NCI-H345 treated with DMSO at 0.1 percent for 48 hours (cell line): ENCODE measurements around the gene AATK.

Experiments
- DNase-seq: peaks from one replicate; lab custom pipeline; 2025; ENCODE audit not compliant: unreplicated experiment; lab: John Stamatoyannopoulos, UW

Gene AATK

DNA sequence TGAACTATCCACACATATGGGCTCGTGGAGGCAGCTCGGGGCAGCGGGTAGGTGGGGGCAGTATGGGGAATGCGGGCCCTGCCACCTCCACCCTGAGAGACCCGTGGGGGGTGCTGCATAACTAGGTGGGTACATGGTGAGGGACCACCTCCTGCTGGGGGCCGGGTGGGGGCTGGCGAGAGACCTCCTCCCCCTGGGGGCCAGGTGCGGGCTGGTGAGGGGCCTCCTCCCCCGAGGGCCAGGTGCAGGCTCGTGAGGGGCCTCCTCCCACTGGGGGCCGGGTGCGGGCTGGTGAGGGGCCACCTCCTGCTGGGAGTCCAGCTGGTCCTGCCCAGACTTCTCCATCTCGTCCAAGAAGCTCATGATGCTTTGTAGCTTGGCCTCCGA lies 31.4 kb upstream of the AATK start:
- DNase-seq: no peak

DNA sequence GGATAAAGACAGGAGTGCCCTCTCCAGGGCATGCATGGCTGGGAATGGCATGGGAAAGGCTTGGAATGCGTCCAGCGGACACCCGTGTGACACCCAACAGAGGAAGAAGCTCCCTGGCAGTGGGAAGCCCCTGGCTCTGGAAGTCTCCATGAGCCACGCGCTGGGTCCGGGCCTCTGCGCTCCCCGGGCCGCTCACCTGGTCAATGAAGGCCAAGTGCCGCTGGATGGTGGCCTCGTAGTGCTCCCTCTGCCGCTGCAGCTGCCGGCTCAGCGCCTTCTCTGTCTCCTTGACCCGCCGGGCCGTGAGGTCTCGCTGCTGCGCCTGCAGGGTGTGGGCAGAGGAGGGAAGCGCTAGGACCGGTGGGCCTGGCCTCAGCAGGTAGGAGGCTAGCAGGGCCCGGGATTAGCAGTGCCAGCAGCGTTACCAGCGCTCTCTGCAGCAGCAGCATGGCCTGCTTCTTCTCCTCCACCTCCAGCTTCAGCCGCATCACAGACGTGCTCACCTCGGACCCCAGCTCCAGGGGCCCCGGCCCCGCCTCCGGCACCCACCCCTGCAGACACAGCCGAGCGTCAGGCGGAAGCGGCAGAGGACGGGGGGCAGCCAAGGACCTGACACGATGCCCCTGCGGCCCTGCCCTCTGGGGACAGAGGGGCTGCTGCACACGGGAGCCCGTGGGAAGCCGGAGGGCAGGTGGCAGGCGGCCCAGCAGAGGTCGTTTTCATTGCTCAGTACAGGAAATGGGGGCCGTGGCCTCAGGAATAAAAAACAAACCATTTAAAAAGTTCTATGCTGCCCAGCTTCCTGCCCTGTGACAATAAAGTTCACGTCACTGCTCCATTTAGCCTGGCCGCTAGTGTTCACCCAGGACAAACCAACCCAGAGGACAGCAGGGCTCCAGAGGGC lies 30.7 kb upstream of the AATK start:
- no peak for DNase-seq

DNA sequence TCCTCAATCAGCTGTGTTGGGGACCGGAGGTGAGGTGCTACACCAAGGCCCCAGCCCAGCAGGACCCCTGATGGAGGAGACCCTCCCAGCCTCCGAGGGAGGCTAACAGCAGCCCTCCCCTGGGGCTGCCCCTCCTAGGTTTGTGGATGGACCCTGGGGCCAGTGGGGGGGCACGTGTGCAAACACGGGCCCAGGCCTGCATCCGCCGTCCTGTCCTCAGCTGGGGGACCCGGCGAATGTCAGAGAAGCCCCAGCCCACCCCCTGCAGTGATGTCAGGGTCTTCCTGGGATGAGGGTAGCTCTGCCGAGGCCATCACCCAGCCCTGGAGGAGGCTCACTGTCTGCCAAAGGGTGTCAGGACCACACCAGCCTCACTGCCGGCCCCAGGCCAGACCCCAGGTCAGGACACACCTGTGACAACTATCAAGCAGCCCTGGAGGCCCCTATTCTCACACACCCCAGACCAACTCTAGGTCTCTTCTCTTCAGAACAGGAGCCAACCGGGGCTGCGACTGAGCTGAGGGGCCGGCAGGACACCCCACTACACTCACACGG lies 30.0 kb upstream of the AATK start:
- no peak for DNase-seq

DNA sequence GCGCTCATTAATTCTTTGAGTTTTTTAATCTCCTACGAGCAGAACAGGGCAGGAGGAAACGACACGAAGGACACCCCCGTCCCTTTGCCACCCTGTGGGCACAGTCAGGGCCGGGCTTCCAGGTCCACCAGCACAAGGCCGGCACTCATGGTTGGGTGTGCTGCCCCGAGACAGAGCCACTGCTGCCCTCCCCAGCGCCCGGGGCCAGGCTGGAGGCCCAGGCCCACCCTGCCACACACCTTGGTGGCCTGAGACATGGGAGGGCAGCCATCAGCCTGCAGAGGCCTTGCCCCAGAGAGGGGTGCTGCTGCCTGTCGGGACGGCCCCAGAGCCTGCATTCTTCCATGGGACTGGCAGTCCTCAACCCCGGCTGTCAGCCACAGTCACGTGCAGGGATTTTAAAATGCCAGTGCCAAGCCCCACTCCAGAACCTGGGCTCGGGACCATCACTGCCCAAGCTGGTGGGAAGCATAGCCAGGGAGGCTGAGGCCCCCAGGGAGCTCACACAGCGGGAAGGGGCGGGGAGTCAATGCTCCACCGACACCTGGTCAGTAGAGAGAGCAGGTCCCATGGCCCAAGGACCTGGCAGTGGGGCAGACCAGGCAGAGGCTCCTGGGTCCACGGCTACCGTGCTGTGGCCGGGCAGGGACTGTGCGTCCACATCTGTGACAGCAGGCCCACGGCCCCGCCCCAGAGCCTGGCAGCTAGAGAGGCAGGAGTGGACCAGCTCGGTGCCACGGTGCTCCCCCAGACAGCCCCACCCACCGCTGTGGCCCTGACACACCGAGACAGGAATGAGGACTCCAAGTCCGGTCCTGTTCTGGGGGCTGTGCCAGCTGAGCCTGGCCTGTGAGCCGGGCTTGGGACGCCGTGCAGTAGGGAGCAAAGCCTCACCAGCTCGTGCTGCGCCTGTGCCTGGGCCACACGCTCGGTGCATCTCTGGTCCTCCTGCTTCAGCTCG lies 29.2 kb upstream of the AATK start:
- DNase-seq: no peak

DNA sequence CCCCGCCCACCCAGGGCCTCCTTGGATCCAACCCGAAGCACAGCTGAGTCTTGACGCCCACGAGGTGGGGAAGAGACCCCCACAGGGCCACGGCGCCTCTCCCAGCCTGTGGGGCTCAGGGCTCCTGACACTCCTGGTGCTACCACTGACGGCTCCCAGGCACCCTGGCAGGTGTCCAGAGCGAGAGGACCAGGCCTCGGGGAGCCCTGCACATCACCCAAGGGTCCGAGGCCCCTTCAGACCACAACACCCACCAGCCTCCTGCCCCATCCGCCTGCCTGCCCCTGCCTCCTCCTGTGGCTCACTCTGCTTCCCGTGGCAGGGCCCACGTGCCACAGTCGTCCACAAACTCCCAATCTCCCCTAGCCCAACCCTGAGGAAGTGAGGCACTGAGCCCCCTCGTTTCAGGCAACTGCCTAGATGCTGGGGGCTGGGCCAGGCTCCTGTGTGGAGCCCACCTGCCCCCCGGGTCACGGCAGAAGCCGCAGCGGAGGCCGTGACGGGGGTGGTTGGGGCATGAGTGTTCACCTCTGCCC lies 28.3 kb upstream of the AATK start:
- DNase-seq: no peak

DNA sequence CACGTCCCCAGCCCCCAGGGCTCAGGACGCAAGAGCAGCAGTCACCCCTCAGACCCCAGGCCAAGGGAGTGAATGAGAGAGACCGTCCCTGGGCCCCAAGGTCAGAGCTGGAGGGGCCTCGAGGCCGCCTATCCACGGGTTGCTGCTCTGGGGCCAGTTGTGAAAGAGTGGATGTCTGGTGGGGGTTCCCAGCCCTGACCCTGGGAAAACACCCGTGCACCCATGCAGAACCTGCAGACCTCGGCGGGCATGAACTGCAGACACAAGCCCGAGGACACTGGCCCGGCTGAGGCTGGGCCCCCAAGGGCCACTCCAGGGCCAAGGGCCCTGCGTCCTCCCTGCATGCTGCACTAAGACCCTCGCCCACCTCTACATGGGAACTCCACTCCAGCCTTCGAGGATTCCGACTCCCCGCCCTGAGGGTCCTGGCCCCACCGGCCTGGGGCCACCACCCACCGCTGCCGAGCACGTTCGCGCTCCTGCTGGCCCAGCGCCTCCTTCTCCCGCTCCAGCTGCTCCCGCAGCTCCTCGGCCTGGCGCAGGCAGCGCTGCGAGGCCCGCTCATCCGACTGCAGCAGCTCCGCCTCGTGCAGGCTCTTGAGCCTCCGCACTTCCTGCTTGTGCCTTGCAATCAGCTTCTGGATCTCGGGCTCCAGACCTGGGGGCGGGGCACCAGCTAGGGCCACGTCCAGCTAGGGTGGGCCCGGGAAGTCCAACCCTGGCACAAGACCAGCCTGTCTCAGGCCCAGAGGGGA lies 27.6 kb upstream of the AATK start:
- DNase-seq: no peak

DNA sequence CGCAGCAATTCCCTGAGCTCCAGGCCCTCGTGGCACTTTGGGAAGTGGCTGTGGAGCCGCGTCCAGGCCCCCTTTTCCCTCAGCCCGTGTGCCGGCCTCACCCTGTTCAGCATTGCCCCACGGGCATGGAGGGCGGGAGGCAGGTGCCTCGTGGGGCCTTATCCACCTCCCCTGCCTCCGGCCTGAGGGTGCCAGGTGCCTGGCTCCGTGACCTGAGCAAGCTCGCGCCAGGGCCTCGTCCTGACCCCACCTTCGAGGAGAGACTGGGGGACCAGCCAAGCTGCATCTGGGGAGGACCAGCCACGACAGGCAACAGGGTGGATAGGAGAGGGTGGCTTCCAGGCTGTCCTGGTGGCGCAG lies 27.0 kb upstream of the AATK start:
- DNase-seq: no peak

DNA sequence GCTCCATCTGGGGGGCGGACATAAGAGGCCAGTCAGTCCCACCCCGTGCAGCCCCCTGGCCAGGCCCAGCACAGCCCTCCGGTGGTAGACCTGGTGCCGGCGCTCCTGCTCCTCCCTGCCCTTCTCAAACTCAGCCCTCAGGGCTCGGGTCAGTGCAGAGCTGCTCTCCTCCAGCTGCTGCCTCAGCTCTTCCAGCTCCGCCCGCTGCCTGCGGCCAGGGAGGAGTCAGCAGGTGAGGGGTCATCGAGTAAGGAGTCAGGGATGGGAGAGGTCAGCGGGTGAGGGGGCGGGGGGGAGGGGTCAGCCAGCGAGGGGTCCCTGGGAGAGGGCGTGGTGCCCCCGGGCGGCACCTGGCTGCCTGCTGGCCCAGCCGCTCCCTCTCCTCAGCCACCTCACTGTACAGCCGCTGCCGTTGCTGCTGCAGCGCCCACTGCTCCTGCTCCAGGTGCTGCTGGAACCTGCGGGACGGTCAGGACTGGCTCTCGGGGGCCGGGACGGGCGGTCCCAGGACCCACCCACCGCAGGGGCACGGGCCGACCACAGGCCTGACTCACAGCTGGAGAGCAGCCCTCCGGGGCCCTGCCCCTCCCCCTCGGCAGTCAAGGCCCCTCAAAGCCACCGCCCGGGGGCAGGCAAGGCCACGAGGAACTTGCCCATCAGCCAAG lies 26.5 kb upstream of the AATK start:
- DNase-seq: no peak

DNA sequence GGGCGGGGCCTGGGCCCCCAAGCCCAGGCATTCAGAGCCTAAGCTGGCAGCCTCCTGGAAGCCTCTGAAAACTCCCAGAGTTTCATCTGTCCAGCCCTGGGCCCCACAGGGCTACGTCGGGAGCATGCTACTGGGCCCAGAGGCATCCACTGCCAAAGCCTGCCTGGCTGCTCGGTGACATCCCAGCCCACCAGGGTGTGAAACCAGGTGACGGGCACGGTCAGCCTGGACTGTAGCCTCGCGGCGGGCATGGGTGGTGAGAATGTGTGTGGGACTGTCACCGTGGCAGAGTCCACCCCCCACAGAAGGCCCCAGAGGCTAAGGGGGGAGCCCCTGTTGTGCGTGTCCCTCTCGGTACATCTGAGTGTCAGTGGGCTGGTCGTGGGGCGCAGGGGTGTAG lies 25.6 kb upstream of the AATK start:
- DNase-seq: no peak

DNA sequence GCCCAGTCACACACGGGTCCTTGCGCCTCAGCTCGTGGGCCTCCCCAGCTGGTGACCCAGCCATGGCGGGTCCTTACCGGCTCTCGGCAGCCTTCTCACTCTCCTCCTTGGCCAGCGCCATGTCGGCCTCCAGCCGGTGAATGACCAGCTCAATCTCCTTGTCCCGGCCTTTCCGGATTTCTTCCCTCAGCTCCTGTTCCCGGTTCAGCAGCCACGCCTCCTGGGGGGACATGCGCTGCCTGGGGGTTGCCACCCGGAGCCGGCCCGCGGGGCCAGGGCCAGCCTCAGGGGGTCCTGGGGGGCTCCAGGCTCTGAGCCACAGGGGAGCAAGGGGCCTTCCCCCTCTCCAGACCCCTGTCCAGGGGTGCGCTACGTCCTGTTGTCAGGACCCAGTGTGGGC lies 25.1 kb upstream of the AATK start:
- no peak for DNase-seq

DNA sequence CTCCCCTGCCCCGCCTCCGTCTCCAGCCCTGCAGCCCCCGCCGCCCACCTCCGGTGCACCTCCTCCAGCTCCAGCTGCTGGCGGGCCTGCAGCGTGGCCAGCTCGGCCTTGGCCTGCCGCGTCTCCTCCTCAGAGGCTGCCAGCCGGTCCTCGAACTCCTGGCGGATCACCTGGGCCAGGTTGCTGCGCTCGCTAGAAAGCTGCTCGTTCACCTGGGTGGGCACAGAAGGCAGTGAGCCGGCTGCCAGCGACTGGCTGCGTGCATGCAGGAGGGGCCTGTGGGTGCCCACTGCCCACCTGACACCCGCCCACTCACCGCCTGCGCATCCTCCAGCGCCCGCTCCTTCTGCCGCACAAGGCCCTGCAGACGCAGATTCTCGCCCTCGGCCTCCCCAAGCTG lies 24.6 kb upstream of the AATK start:
- DNase-seq: no peak

DNA sequence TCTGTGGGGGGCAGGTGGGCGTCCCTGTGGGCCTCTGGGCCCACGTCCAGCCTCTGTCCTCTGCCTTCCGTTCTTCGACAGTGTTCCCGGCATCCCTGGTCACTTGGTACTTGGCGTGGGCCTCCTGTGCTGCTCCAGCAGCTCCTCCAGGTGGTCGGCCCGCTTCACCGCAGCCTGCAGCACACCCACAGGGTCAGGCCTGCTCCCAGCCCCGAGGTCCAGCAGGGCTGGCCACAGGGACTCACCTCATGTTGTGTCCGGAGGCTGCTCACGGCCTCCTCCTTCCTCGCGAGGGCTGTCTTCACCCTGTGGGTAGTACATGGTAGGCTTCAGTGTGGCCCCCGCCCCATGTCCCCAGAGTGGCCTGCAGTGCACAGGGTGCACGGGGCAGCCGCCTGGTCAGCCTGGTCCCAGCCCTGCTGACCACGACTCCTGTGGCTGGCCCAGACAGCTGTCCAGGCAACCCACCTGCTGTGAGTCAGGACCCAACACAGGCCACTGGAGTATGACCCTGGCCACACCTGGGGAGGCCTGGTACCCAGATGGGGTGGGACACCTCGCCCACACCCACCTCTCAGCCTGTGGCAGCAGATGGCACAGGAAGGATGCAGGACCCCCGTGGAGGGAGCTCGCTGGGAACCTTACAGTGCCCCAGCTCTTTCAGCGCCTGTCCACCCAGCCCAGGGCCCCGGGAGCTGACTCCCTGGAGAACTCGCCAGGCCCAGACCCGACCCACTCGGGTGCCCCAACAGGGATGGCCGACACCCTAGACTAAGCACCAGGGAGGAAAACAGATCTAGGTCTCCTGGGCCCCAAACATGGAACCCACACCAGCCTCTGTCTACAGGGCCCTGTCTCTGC lies 23.9 kb upstream of the AATK start:
- DNase-seq: no peak

DNA sequence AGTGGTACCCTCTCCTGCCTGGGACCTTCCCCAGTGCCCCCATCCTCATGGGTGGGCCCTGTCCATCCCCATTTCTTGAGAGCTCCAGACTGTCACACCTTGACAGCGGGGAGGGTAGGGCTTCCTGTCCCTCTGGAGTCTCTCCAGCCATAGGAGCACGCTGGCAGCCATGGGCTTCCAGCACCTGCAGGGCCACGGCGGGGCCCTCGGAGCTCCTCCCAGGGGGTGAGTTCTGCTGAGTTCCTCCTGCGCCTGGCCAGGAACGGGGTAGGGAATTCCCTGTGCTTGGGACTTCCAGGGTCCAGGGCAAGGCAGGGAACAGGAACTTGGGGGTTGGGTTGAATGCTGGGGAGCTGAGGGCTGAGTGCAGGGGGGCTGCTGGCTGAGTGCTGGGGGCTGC lies 23.0 kb upstream of the AATK start:
- DNase-seq: no peak

DNA sequence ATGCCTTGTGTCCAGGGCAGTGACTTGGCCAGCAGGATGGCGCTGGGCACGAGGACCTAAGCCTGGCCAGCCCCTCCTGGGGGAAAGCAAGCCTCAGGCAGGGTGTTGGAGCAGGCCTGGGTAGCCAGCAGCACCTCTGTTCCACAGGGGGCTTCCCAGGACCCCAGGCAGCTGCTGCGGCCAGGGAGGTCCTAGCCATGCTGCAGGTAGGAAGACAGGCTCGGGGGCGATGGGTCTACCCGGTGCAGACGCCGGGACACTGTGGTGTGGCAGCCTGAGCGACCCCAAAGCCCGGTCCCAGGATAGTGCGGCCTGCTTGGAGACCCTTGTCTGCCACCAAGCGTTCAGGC lies 22.4 kb upstream of the AATK start:
- no peak for DNase-seq

DNA sequence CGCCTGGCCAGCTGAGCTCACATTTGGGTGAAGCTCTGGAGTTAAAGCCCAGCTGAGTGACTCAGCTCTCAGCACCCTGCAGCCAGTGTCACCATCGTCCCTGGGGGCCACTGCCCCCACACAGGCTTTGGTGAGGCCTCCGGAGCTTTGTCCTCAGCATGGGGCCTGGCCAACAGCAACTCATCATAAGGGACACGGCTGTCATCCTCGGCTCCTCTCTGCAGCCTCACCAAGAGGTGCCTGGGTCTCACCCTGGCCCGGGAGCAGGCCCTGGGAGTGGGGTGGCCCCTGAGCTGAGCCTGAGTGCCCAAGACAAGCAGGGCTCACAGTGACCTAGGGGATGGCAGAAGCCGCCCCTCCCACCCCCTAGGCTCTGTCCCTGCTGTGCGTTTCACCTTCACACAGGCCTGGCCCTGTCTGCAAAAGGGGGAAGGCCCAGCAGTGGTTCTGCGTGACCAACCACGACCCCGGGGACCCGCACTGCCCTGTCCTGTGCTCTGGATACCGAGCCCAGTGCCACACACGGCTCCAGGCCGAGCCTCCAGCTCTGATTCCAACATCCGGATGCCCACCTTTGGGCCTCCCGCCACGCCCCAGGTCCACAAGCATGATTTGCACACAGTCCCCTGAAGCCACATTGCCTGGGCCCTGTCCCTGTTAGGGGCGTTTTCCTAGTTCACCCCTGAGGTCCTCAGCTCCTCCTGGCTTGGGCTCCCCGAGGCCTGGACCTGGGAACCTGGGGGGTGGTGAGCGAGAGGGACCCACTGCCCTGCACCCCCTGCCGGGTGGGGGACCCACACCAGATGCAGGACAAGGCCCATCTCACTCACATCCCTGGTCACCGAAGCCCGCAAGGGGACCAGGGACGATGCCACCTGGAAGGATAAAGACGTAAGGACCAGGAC lies 21.8 kb upstream of the AATK start:
- no peak for DNase-seq

DNA sequence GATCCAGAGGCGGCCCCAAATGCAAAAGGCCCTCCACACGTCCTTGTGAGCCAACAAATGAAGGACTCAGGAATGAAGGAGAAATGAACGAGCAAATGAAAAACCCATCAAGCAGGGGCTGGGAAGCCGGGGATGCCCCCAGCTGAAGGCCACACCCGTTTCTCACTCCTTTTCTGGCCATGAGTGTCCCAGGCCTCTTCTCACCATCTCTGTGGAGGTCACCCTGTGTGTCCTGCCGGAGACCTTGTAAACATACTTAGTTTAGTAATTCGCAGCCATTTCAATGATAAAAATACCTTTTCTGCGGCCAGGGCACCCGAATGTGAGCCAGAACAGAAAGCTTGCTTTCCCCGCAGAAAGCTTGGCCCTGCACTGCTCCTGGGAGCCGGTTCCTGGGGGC lies 21.1 kb upstream of the AATK start:
- DNase-seq: no peak

DNA sequence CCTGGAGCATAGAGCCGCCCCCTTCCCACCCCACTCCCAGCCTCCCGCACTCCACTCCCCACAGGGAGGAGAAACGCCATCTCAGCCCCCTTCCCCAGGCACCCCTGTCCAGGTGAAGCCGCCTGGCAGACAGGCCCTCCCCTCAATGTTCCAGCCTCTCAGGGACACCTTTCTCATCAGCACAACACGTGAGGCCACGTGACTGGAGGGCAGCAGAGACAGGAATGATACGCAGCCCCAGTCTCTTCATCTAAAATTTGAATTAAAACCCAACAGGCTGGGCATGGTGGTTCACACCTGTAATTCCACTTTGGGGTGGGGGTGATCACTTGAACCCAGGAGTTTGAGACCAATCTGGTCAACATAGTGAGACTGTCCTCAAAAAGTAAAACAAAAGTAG lies 20.2 kb upstream of the AATK start:
- no peak for DNase-seq

DNA sequence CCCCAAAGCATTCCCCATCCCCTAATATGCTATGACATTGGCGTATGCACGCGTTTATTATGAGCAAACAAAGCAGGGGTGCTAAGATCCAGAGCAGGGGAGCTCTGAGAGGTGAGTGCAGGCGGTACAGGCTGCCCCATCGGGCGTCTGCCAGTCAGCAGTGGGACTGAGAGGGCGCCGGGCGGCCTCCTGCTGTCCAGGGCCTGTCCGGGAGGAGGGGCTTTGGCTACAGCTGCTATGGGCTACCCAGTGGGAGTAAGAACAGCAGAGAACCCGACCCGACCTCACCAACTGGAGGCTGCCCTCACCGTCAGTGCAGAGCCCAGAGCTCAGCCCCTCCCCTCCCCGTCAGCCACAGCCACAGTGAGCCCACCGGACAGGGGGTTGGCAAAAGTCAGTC lies 18.5 kb upstream of the AATK start:
- peak; percentile 12 for DNase-seq

DNA sequence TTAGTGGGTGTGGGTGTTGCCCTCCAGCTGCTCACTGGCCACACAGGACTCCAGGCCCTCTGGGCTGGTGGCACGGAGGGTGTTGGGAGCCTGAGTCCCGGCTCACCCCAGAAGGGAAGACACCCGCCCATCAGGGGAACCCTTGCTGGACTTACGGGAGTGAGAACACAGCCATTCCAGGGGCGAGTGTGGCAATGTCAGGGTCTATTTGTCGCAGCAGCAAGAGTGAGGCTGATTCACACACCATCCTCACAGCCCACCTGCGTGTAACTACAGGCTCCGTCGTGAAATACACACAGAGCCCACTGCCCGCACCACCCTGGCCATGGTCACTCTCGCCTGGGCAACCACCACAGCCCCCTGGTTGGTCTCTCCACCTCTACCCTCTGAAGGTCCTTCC lies 17.8 kb upstream of the AATK start:
- no peak for DNase-seq
